Measurements from ENCODE around the gene DCDC2C.

DNA sequence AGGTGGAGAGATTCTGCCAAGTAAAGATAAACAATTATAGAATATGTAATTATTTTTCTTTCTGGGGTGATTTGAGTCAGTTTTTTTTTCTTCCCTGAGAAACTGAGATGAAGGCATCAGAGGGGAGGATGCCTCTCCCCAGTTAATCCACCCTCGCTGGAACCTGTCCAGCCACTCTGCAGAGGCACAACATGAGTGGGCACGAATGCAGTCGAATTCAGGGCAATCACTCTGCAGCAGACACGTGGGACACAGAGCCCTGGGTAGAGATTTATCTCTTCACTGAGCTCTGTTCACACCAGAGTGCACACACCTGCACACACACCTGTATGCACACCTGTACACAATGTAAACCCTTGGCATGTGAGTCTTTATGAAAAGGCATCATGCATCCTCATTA is 154.2 kb downstream of the DCDC2C start:
- TF ChIP-seq, protein P1, sequence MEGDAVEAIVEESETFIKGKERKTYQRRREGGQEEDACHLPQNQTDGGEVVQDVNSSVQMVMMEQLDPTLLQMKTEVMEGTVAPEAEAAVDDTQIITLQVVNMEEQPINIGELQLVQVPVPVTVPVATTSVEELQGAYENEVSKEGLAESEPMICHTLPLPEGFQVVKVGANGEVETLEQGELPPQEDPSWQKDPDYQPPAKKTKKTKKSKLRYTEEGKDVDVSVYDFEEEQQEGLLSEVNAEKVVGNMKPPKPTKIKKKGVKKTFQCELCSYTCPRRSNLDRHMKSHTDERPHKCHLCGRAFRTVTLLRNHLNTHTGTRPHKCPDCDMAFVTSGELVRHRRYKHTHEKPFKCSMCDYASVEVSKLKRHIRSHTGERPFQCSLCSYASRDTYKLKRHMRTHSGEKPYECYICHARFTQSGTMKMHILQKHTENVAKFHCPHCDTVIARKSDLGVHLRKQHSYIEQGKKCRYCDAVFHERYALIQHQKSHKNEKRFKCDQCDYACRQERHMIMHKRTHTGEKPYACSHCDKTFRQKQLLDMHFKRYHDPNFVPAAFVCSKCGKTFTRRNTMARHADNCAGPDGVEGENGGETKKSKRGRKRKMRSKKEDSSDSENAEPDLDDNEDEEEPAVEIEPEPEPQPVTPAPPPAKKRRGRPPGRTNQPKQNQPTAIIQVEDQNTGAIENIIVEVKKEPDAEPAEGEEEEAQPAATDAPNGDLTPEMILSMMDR (IDR thresholded peaks at IDR 0.05; ENCODE audit: poor library complexity), result no peak
- TF ChIP-seq EZH2 (IDR thresholded peaks at IDR 0.05; ENCODE audit: borderline replicate concordance), result no peak
